ENCODE data around the gene APH1B.

Gene APH1B

GRCh38 chr15:63341898-63342297, 64.5 kb downstream of the APH1B start:
- TF ChIP-seq CTCF (IDR thresholded peaks at IDR 0.05), result no peak

- TF ChIP-seq CTCF (IDR thresholded peaks at IDR 0.05), result no peak
These were observed 67.5 kb downstream of the APH1B start for GRCh38 chr15:63344731-63345390.

- no peak for TF ChIP-seq CTCF (IDR thresholded peaks at IDR 0.05)
These were observed 68.0 kb downstream of the APH1B start for GRCh38 chr15:63345391-63345752.

- TF ChIP-seq CTCF (IDR thresholded peaks at IDR 0.05), result no peak
These were observed 69.9 kb downstream of the APH1B start for GRCh38 chr15:63347074-63347857.

GRCh38 chr15:63348392-63348791, 71.0 kb downstream of the APH1B start:
- TF ChIP-seq CTCF (IDR thresholded peaks at IDR 0.05), result no peak

- TF ChIP-seq CTCF (IDR thresholded peaks at IDR 0.05), result no peak
These were observed 71.8 kb downstream of the APH1B start for GRCh38 chr15:63349156-63349555.

- no peak for TF ChIP-seq CTCF (IDR thresholded peaks at IDR 0.05)
These were observed 72.2 kb downstream of the APH1B start for GRCh38 chr15:63349621-63350020.
